ENCODE measurements around the gene ANKRD39. TPM values are rescaled to one million over a fixed set of nuclear protein-coding genes. Genes with fewer than 3 reads are reported as not detected.

The ANKRD39 gene
- total RNA-seq, 1 experiment from 2014 or later: 21.5 TPM

GRCh38 chr2:96828436-96828835, 29.4 kb downstream of the ANKRD39 start:
- DNase-seq (ENCODE audit: low read depth in 1 of 2, low spot score in 2 of 2): no peak
- H3K27ac ChIP-seq: no peak overlapping the region
- no peaks in the 10 kb centered on the region for H3K27me3 ChIP-seq (replicated peaks)

GRCh38 chr2:96826546-96827278, 31.1 kb downstream of the ANKRD39 start:
- Histone ChIP-seq H3K9me3 (replicated peaks) (no peaks in the 10 kb centered on the region), H3K36me3 (peaks cover 35% of the 10 kb centered on the region), H3K27ac (no peak overlapping the region), H3K27me3 (replicated peaks) (no peaks in the 10 kb centered on the region), H3K4me3 (no peak overlapping the region), H3K4me1 (replicated peaks) (0 out of 2 replicates have a peak, but pooled peaks cover 8% of the 10 kb centered on the region)
- no peak for DNase-seq (ENCODE audit: low read depth in 1 of 2, low spot score in 2 of 2)

More at GRCh38 chr2:96828436-96828835, 29.4 kb downstream of the ANKRD39 start:
- Histone ChIP-seq H3K4me3 (no peak overlapping the region), H3K36me3 (peaks cover 48% of the 10 kb centered on the region), H3K4me1 (replicated peaks) (peaks cover 18% of the 10 kb centered on the region), H3K9me3 (replicated peaks) (no peaks in the 10 kb centered on the region)

DNA sequence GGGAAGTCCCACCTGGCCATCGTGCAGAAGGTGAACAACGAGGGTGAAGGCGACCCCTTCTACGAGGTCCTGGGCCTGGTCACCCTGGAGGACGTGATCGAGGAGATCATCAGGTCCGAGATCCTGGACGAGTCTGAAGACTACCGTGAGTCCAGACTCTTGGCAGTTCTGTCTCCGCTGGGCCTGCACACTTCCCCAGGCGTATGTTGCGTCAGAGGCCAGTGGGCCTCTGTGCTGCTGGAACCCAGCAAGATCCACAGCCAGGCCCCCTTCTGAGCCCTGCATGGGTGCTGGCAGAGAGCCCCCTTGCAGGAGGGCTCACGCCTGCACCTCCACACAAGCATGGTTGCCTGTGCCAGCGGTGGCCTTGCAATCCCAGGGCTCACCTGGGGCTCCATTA, 32.8 kb downstream of the ANKRD39 start:
- no peak for DNase-seq (ENCODE audit: low read depth in 1 of 2, low spot score in 2 of 2)
- H3K27me3 ChIP-seq (replicated peaks): no peaks in the 10 kb centered on the region
- H3K27ac ChIP-seq: no peak overlapping the region

DNA sequence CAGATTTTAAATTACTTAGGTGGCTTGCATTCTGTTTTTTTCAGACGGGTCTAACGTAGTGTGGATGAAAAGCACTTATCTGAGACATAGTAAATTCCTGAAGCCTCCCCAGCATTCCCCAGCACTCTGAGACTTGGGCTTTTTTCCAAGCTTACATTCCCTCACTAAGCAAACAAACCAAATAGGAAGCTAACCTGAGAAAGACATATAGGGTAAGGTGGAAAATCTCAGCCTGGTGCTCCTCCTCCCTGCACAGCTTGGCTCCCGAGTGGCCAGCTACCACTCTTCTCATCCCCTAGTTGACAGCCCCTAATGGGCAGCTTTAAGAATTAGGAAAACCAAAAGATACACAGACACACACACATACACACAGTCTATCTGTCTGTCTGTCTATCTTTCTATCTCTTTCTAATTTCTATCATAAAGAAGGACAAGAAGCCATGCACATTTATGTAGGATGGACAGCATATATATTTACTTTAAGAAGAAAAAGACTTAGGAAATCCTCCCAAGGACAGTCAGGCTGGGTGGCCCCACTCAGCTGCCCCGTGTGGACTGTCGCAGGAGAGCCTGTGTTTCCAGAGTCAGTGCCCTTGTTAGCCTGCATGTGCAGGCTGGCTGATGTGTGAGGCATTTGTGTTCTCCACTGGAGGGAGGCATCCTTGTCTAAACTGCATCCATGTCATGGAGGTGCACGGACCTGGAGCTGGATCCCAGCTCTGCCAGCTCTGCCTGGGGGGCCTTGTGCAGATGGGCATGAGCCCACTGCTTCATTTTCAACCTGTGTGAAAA, 33.5 kb downstream of the ANKRD39 start:
- Histone ChIP-seq H3K36me3 (peaks cover 21% of the 10 kb centered on the region), H3K4me3 (no peak overlapping the region), H3K27ac (no peak overlapping the region), H3K9me3 (replicated peaks) (no peaks in the 10 kb centered on the region), H3K4me1 (replicated peaks) (0 out of 2 replicates have a peak, but pooled peaks cover 8% of the 10 kb centered on the region), H3K27me3 (replicated peaks) (no peaks in the 10 kb centered on the region)
- DNase-seq (ENCODE audit: low read depth in 1 of 2, low spot score in 2 of 2): peak in 1 of 2 experiments; percentile 44

More for the DNA sequence above, 32.8 kb downstream of the ANKRD39 start:
- H3K4me3 ChIP-seq: no peak overlapping the region
- no peaks in the 10 kb centered on the region for H3K9me3 ChIP-seq (replicated peaks)
- peaks cover 22% of the 10 kb centered on the region for H3K36me3 ChIP-seq
- H3K4me1 ChIP-seq (replicated peaks): 0 out of 2 replicates have a peak, but pooled peaks cover 8% of the 10 kb centered on the region

GRCh38 chr2:96823198-96823597, 34.6 kb downstream of the ANKRD39 start:
- H3K9me3 ChIP-seq (replicated peaks): no peaks in the 10 kb centered on the region
- H3K4me1 ChIP-seq (replicated peaks): 0 out of 2 replicates have a peak, but pooled peaks cover 8% of the 10 kb centered on the region
- DNase-seq (ENCODE audit: low read depth in 1 of 2, low spot score in 2 of 2): no peak
- H3K27me3 ChIP-seq (replicated peaks): no peaks in the 10 kb centered on the region
- H3K36me3 ChIP-seq: peaks cover 21% of the 10 kb centered on the region
- H3K27ac ChIP-seq: no peak overlapping the region
- no peak overlapping the region for H3K4me3 ChIP-seq

DNA sequence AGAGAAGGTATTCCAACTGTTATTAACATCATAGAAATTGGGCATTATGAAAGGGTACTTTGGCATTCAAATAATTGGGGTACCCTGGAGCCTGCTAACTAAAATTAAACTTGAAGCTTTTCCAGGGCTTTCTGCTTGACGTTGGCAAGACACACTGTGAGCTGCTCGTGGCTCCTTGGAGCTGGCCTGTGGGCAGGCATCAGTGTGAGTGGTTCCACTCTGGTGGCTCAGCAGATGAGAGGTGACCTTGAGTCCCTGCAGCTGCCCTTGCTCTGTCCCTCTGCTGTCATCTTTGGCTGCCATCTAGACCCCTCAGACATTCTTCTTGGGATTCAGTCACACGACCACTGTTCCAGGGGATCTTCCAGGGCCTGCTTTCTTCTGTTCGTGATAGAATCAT, 35.0 kb downstream of the ANKRD39 start:
- no peaks in the 10 kb centered on the region for H3K27me3 ChIP-seq (replicated peaks)
- H3K4me1 ChIP-seq (replicated peaks): peaks cover 9% of the 10 kb centered on the region
- no peak for DNase-seq (ENCODE audit: low read depth in 1 of 2, low spot score in 2 of 2)
- H3K27ac ChIP-seq: no peak overlapping the region
- H3K36me3 ChIP-seq: peaks cover 17% of the 10 kb centered on the region
- H3K4me3 ChIP-seq: no peak overlapping the region
- H3K9me3 ChIP-seq (replicated peaks): no peaks in the 10 kb centered on the region

DNA sequence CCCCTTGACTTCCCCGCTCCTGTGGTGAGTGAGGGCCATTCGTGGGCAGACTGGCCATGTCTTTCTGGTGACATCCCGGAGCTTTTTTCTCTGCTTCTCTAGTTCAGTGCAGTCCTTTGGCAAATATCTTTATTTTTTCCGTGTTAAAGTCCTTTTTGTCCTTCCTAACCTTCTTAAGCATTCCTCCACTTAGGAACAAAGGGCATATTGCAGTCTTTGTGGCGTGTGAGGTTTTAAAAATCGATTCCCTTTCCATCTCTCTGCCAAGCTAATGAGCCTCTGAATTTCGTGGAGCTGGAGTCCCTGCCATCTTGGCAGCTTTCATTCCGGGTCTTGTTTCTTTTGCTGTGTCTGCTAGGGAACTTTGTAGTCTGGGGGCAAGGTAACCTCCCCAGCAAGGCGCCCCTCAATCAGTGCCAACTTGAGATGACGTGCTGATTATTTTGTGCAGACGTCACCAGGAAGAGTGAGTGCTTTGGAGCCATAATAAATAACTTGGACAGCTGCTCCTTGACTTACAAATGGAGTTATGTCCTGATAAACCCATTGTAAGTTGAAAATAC, 36.6 kb downstream of the ANKRD39 start:
- no peaks in the 10 kb centered on the region for H3K27me3 ChIP-seq (replicated peaks)
- H3K27ac ChIP-seq: no peak overlapping the region
- DNase-seq (ENCODE audit: low read depth in 1 of 2, low spot score in 2 of 2): no peak
- H3K36me3 ChIP-seq: peaks cover 22% of the 10 kb centered on the region
- peaks cover 22% of the 10 kb centered on the region for H3K4me1 ChIP-seq (replicated peaks)
- no peak overlapping the region for H3K4me3 ChIP-seq
- H3K9me3 ChIP-seq (replicated peaks): 0 out of 2 replicates have a peak, but pooled peaks cover 3% of the 10 kb centered on the region

- H3K36me3 ChIP-seq: peaks cover 21% of the 10 kb centered on the region
- DNase-seq (ENCODE audit: low read depth in 1 of 2, low spot score in 2 of 2): no peak
- no peaks in the 10 kb centered on the region for H3K27me3 ChIP-seq (replicated peaks)
- H3K4me3 ChIP-seq: no peak overlapping the region
- H3K4me1 ChIP-seq (replicated peaks): peaks cover 29% of the 10 kb centered on the region
- no peak overlapping the region for H3K27ac ChIP-seq
- 0 out of 2 replicates have a peak, but pooled peaks cover 3% of the 10 kb centered on the region for H3K9me3 ChIP-seq (replicated peaks)
Measured at GRCh38 chr2:96819876-96820511, 37.8 kb downstream of the ANKRD39 start.

- H3K4me3 ChIP-seq: no peak overlapping the region
- DNase-seq (ENCODE audit: low read depth in 1 of 2, low spot score in 2 of 2): no peak
- peaks cover 29% of the 10 kb centered on the region for H3K4me1 ChIP-seq (replicated peaks)
- H3K27me3 ChIP-seq (replicated peaks): no peaks in the 10 kb centered on the region
- 0 out of 2 replicates have a peak, but pooled peaks cover 3% of the 10 kb centered on the region for H3K9me3 ChIP-seq (replicated peaks)
- no peak overlapping the region for H3K27ac ChIP-seq
- peaks cover 20% of the 10 kb centered on the region for H3K36me3 ChIP-seq
Measured at GRCh38 chr2:96819128-96819875, 38.5 kb downstream of the ANKRD39 start.

- no peak for DNase-seq (ENCODE audit: low read depth in 1 of 2, low spot score in 2 of 2)
- Histone ChIP-seq H3K27me3 (replicated peaks) (no peaks in the 10 kb centered on the region), H3K9me3 (replicated peaks) (0 out of 2 replicates have a peak, but pooled peaks cover 3% of the 10 kb centered on the region), H3K27ac (no peak overlapping the region), H3K36me3 (peaks cover 20% of the 10 kb centered on the region), H3K4me3 (no peak overlapping the region), H3K4me1 (replicated peaks) (peaks cover 21% of the 10 kb centered on the region)
Measured at GRCh38 chr2:96817882-96818281, 39.9 kb downstream of the ANKRD39 start.

DNA sequence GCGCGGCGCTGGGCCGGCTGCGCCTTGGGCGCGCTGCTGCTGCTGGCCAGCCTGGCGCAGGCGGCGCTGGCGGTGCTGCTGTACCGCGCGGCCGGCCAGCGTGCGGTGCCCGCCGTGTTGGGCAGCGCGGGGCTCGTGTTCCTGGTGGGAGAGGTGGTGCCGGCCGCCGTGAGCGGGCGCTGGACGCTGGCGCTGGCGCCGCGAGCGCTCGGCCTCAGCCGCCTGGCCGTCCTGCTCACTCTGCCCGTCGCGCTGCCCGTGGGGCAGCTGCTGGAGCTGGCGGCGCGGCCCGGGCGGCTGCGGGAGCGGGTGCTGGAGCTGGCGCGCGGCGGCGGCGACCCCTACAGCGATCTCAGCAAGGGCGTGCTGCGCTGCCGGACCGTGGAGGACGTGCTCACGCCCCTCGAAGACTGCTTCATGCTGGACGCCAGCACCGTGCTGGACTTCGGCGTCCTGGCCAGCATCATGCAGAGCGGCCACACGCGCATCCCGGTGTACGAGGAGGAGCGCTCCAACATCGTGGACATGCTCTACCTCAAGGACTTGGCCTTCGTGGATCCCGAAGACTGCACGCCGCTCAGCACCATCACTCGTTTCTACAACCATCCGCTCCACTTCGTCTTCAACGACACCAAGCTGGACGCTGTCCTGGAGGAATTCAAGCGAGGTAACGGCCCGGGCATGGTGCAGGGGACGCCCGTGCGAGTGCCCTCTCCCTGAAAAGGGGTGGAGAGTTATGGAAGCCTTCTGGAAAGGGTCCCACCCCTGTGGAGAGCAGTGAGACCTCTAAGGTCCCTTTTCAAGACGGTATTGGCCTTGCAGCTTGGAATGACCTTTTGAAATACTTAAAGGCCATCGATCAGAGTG, 40.7 kb downstream of the ANKRD39 start:
- peaks cover 21% of the 10 kb centered on the region for H3K4me1 ChIP-seq (replicated peaks)
- H3K27me3 ChIP-seq (replicated peaks): no peaks in the 10 kb centered on the region
- peaks cover 20% of the 10 kb centered on the region for H3K36me3 ChIP-seq
- H3K27ac ChIP-seq: no peak overlapping the region
- H3K9me3 ChIP-seq (replicated peaks): 0 out of 2 replicates have a peak, but pooled peaks cover 3% of the 10 kb centered on the region
- peak in 1 of 2 experiments; percentile 34 for DNase-seq (ENCODE audit: low read depth in 1 of 2, low spot score in 2 of 2)
- peak overlapping the region; percentile 99 for H3K4me3 ChIP-seq

Data from SJSA1 (cell line).